GM10266 (cell line): ENCODE data around the gene GUCY1B1.

Experiments
- DNase-seq: peaks from one replicate; pipeline ENCODE4 v3.0.0; 2012; ENCODE audit errors: extremely low spot score
- TF ChIP-seq, protein P1 (sequence below): IDR thresholded peaks from 2 replicates; pipeline ENCODE4 v1.5.1; 2012; ENCODE audit warnings: mild to moderate bottlenecking, low read depth; ENCODE audit not compliant: control insufficient read depth, insufficient read depth; ENCODE audit errors: missing control alignments

The GUCY1B1 gene

DNA sequence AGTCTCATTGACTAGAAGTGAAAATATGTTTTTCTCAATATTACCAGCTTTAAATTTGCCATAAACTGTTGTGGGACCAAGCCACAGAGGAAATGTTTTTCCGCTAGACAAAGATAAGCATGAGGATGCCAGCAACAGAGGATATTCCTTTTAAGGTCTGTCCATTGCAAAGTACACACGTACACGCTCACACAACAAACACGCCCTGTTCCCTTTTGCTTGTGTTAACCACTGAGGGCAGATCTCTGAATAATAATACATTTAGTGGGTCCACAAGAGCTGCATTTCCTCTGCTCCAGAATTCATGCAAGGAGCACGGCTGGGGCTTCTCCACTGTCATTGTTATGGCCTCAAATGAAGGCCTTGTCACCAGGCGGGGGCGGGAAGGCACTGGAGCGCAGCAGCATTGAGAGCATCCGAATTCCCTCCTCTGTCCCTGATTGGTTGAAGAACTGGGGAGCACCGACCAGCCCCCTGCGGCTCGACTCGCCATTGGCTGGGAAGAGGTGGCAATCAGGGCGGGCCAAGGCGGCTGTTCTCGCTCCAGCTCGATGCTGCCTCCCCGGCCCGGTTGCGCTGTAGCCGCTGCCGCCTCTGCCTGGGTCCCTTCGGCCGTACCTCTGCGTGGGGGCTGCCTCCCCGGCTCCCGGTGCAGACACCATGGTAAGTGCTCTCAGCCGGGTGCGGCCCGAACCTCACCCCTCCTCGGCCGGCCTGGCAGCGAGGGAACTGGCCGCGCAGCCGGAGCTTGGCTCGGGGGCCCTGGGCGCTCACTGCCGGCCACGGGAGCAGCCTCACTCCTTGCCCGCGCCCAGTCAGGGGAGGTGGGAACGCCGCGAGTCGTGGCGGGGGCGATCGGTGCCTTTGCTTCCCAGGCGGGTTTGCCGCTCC lies at the start of gene GUCY1B1:
Gene GUCY1B1, plus strand, starts transcription at position 541 of the 891 bp plus-strand sequence. Its CDS starts 120 bp downstream, at position 661.
- DNase-seq = peak; percentile 91
- TF ChIP-seq, protein P1, sequence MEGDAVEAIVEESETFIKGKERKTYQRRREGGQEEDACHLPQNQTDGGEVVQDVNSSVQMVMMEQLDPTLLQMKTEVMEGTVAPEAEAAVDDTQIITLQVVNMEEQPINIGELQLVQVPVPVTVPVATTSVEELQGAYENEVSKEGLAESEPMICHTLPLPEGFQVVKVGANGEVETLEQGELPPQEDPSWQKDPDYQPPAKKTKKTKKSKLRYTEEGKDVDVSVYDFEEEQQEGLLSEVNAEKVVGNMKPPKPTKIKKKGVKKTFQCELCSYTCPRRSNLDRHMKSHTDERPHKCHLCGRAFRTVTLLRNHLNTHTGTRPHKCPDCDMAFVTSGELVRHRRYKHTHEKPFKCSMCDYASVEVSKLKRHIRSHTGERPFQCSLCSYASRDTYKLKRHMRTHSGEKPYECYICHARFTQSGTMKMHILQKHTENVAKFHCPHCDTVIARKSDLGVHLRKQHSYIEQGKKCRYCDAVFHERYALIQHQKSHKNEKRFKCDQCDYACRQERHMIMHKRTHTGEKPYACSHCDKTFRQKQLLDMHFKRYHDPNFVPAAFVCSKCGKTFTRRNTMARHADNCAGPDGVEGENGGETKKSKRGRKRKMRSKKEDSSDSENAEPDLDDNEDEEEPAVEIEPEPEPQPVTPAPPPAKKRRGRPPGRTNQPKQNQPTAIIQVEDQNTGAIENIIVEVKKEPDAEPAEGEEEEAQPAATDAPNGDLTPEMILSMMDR = peak; percentile 42

DNA sequence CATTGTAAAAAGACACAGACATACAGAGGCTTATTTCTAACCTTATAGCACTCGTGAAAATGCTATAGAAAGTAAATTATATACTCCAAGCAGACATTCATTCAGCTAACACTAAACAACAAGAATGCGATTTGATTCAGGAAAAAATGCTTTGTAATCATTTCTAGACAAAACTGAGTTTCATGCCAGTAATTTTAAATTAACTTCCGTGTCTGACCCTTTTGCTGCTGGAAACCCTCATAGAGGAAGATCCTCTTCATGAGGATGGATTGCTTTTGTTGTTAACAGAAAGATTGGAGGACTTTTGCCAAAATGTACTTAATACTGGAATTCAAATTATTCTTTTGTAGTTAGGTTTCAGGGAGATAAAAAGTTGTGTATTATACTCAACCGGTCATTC lies 48.9 kb upstream of the GUCY1B1 start:
- TF ChIP-seq, protein P1 = no peak

DNA sequence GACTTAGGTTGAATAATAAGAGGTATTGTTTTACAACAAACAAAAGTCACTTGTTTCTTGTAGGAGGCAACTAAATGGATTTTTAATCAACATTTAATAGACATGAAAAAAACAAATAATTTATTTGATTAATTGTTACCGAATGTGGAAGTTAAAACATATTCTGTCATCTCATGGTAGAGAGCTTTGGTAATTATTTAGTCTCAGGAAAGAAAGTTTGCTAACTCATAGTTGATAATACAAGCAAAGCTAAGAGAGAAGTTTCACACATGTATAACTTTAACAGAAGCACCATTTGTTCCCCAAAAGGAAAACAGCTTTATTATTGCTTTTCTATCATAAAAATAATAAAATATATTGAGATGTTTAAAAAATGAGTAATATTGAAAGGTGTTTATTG lies 47.3 kb upstream of the GUCY1B1 start:
- no peak for DNase-seq
- TF ChIP-seq, protein P1 = no peak

More for the DNA sequence above, 48.9 kb upstream of the GUCY1B1 start:
- DNase-seq = no peak

DNA sequence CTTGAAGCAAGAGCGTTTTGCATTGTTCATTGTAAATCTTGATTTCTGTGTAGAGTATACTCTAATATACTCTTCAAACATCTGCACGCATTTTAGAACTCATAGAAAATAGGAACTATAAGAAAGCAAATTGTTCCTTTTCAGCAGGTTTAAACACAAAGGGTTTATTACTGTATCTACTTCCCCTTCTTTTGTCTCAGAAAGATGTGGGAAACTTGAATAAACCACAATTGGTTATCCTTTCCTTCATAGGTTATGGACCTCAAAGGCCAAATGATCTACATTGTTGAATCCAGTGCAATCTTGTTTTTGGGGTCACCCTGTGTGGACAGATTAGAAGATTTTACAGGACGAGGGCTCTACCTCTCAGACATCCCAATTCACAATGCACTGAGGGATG lies 46.0 kb upstream of the GUCY1B1 start:
- DNase-seq = no peak
- TF ChIP-seq, protein P1 = no peak

DNA sequence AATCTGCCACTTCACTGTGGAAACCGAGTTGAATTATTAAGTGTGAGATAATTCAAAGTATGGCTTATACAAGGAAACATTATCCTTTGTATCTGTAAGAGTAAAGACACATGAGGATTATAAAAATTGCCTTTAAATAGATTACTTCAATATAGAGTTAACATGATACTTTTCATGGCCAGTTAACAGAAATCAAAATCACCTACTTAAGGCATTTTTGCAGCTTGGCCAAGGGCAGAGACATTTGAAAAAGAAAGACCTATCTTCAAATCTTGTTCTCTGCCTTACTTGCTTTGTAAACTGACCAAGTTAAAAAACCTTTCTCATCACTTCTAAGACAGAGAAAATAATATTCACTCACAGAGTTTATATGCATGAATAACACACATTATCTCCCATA lies 44.9 kb upstream of the GUCY1B1 start:
- no peak for DNase-seq
- TF ChIP-seq, protein P1 = no peak

DNA sequence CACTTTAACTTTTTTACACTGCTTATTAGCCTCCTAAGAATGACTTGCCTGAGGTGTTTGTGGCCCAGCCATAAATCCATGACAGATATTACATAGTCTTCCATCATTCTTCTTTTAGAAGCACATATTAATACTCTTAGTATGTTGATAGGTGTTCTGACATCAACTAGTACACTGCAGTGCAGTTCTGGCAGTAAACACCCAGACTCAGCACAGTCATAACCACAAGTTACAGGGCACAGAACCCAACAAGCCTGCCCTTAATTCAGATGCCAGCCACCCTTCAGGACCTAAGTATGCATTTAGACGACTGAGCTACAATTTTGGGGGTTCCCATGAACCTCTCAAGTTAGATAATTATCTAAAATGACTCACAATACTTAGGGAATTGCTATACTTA lies 36.5 kb upstream of the GUCY1B1 start:
- no peak for DNase-seq
- TF ChIP-seq, protein P1 = no peak
